Stimulated activated memory B cell treated with anti-CD40 and anti-IgM and Interleukin-4, amounts not matched to agents 10 μg/mL and 1 μg/mL and 100 μg/mL, for 72 hours (primary cell): ENCODE data around the gene CACNB4.
"Not testable (repeated sequence)": the region's sequence is repeated elsewhere in the genome, so short reads cannot be mapped to it uniquely, and the experiment has no call there.

Experiments
- ATAC-seq: fragments of 150-1000 bp; cut with Tn5 transposase; 2 replicates; pipeline ENCODE4 v1.10.0; 2021
- H3K27ac Mint-ChIP-seq: one replicate; pipeline ENCODE4 v1.8.0; 2022; ENCODE audit warnings: mild to moderate bottlenecking, mixed read lengths
- H3K27me3 Mint-ChIP-seq: one replicate; pipeline ENCODE4 v1.8.0; 2022; ENCODE audit warnings: mixed read lengths
- H3K36me3 Mint-ChIP-seq: one replicate; pipeline ENCODE4 v1.8.0; 2022; ENCODE audit warnings: mixed read lengths
- H3K4me1 Mint-ChIP-seq: one replicate; pipeline ENCODE4 v1.8.0; 2022; ENCODE audit warnings: mixed read lengths
- H3K4me3 Mint-ChIP-seq: one replicate; pipeline ENCODE4 v1.8.0; 2022; ENCODE audit warnings: mild to moderate bottlenecking, moderate library complexity, mixed read lengths
- H3K9me3 Mint-ChIP-seq: one replicate; pipeline ENCODE4 v1.8.0; 2022; ENCODE audit warnings: mixed read lengths

CACNB4 gene

GRCh38 chr2:152097290-152097800 lies 1.5 kb downstream of the CACNB4 start:
- H3K27me3 Mint-ChIP-seq = peaks cover 40% of the 10 kb centered on the region
- H3K4me1 Mint-ChIP-seq = peaks cover 33% of the 10 kb centered on the region
- no peak overlapping the region for H3K27ac Mint-ChIP-seq
- H3K4me3 Mint-ChIP-seq = peak overlapping the region; percentile 88
- H3K36me3 Mint-ChIP-seq = no peaks in the 10 kb centered on the region
- H3K9me3 Mint-ChIP-seq = peaks cover 3% of the 10 kb centered on the region
- ATAC-seq = no peak

GRCh38 chr2:152095146-152095545 lies 3.7 kb downstream of the CACNB4 start:
- Mint-ChIP-seq H3K4me1 (peaks cover 33% of the 10 kb centered on the region), H3K9me3 (peaks cover 3% of the 10 kb centered on the region), H3K27ac (no peak overlapping the region), H3K4me3 (no peak overlapping the region), H3K27me3 (peaks cover 32% of the 10 kb centered on the region), H3K36me3 (no peaks in the 10 kb centered on the region)
- ATAC-seq = no peak

DNA sequence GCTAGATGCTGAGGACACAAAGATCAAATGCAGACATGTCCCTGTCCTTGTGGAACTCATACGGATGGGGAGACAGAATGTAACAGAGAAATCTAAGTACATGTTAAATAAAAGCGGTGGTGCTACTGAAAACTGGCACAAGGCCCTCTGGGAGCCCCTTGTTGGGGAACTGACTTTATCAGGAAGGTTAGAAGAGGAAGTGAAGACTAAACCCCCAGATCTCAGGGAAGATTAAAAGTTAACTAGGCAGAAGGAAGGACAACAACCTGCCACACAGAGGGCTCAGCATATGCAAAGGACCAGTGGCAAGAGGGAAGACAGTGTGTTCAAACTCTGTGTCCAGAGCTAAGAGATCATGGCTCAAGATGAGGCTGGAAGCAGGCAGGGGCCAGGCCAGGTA lies 4.8 kb downstream of the CACNB4 start:
- ATAC-seq = no peak
- H3K36me3 Mint-ChIP-seq = no peaks in the 10 kb centered on the region
- H3K4me3 Mint-ChIP-seq = no peak overlapping the region
- H3K27me3 Mint-ChIP-seq = peaks cover 20% of the 10 kb centered on the region
- H3K4me1 Mint-ChIP-seq = peaks cover 26% of the 10 kb centered on the region
- no peak overlapping the region for H3K27ac Mint-ChIP-seq
- H3K9me3 Mint-ChIP-seq = peaks cover 3% of the 10 kb centered on the region

DNA sequence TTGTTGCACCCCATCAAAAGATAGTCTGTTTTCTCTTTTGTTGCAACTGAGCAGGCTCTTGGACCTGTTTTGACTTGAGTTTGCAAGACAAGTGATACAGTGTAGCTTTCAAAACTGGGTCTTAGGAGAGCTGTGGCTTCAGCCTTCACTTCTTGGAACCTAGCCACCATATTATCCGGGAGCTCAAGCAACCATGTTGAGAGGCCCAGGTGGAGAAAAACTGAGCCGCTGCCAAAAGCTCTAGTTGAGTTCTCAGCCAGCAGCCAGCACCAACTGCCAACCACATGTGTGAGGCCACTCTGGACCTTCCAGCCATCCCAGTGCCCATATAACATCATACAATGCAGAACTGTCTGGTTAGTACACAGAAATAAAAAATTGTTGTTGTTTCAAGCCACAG lies 5.4 kb downstream of the CACNB4 start:
- no peak for ATAC-seq
- H3K27ac Mint-ChIP-seq = no peak overlapping the region
- peaks cover 3% of the 10 kb centered on the region for H3K9me3 Mint-ChIP-seq
- H3K36me3 Mint-ChIP-seq = no peaks in the 10 kb centered on the region
- peaks cover 20% of the 10 kb centered on the region for H3K4me1 Mint-ChIP-seq
- peaks cover 15% of the 10 kb centered on the region for H3K27me3 Mint-ChIP-seq
- no peak overlapping the region for H3K4me3 Mint-ChIP-seq

- H3K27ac Mint-ChIP-seq = no peak overlapping the region
- no peak overlapping the region for H3K4me3 Mint-ChIP-seq
- no peaks in the 10 kb centered on the region for H3K36me3 Mint-ChIP-seq
- peaks cover 3% of the 10 kb centered on the region for H3K9me3 Mint-ChIP-seq
- peaks cover 10% of the 10 kb centered on the region for H3K27me3 Mint-ChIP-seq
- ATAC-seq = no peak
- peaks cover 6% of the 10 kb centered on the region for H3K4me1 Mint-ChIP-seq
Measured at GRCh38 chr2:152092095-152092494, 6.7 kb downstream of the CACNB4 start.

GRCh38 chr2:152090726-152091125 lies 8.1 kb downstream of the CACNB4 start:
- not testable (repeated sequence) for H3K27me3 Mint-ChIP-seq, H3K4me1 Mint-ChIP-seq, H3K27ac Mint-ChIP-seq, H3K9me3 Mint-ChIP-seq, H3K4me3 Mint-ChIP-seq, H3K36me3 Mint-ChIP-seq, ATAC-seq

DNA sequence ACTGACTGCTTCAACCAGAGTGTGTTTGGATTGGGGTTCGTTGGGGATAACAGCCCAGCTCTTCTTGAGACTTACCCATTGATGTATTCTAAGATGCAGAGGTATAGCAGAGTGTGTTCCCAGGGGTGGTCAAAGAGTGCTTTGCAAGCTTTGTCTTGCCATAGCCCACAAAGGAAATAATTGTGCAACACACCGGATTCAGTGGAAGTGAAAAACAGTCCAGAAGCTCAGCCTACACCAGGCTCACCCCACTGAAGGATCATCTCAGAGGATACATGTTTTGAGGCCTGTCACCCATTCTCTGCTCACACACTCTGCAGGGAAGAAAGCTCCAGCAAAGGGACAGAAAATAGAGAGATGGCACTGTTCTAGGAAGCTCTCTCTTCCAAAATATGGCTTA lies 9.6 kb downstream of the CACNB4 start:
- no peak overlapping the region for H3K27ac Mint-ChIP-seq
- no peaks in the 10 kb centered on the region for H3K36me3 Mint-ChIP-seq
- no peak for ATAC-seq
- H3K27me3 Mint-ChIP-seq = peaks cover 9% of the 10 kb centered on the region
- H3K4me3 Mint-ChIP-seq = no peak overlapping the region
- peaks cover 3% of the 10 kb centered on the region for H3K9me3 Mint-ChIP-seq
- peaks cover 6% of the 10 kb centered on the region for H3K4me1 Mint-ChIP-seq

DNA sequence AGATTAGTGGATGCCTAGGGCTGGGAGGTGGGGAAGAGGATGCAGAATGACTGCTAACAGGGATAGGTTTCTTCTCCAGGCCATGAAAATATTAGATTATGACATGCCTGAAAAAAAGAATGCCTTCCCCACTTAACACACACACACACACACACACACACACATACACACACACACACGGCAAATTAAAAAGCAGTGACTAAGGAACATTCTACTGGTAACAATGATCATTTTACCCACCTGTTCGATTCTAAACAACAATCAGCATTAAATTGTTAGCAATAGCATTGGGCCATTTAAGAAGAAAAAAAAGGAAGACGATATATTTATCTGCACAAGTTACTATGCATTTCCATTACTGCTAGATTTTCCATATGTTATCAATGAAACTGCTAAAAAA lies 10.8 kb downstream of the CACNB4 start:
- H3K36me3 Mint-ChIP-seq = no peaks in the 10 kb centered on the region
- H3K27ac Mint-ChIP-seq = no peak overlapping the region
- no peaks in the 10 kb centered on the region for H3K4me1 Mint-ChIP-seq
- H3K27me3 Mint-ChIP-seq = peaks cover 9% of the 10 kb centered on the region
- no peak overlapping the region for H3K4me3 Mint-ChIP-seq
- no peak for ATAC-seq
- H3K9me3 Mint-ChIP-seq = no peaks in the 10 kb centered on the region

DNA sequence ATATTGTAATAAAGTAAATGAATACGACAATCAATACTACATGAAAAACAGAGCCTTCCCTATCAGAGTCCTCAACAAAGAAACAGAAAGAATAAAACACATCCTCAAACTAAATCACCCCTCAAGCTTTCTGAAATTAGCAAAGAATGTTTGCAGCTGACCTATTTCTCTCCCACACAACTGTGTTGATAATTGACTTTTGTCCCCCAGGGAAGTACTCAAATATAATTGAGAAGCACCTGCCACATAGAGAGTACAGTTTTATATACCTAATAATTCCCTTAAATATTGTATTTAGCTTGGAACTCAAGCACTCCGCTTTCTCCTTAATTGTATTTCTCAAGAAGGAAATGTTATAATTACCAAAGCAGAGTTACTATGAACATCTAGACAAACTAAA lies 12.6 kb downstream of the CACNB4 start:
- no peak for ATAC-seq
- Mint-ChIP-seq H3K27me3 (peaks cover 9% of the 10 kb centered on the region), H3K4me3 (no peak overlapping the region)

DNA sequence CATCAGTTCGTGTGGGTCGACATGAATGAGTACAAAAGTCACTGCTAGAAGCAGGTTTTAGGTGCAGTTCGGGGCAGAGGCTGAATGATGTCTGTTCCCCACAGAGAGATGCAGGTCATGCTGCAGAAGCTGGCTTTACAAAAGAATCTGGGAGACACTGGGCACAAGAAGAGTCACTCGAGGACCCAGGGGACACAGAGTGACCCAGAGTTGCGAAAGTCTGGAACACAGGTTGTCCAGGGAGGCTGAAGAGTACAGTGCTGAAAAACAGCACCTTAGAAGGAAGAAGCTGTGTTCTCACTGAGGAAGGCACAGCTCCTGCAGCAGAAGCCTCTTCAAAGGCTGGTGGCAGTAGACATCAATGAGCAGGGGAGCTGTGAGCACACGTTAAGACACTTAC lies 14.8 kb downstream of the CACNB4 start:
- no peak for ATAC-seq
- no peaks in the 10 kb centered on the region for H3K4me1 Mint-ChIP-seq
- H3K27me3 Mint-ChIP-seq = peaks cover 9% of the 10 kb centered on the region
- H3K9me3 Mint-ChIP-seq = no peaks in the 10 kb centered on the region
- no peaks in the 10 kb centered on the region for H3K36me3 Mint-ChIP-seq
- H3K27ac Mint-ChIP-seq = no peak overlapping the region
- H3K4me3 Mint-ChIP-seq = no peak overlapping the region

More for the DNA sequence above, 12.6 kb downstream of the CACNB4 start:
- no peaks in the 10 kb centered on the region for H3K9me3 Mint-ChIP-seq
- no peak overlapping the region for H3K27ac Mint-ChIP-seq
- no peaks in the 10 kb centered on the region for H3K36me3 Mint-ChIP-seq
- no peaks in the 10 kb centered on the region for H3K4me1 Mint-ChIP-seq

- no peak for ATAC-seq
Measured at GRCh38 chr2:152083202-152083875, 15.5 kb downstream of the CACNB4 start.

GRCh38 chr2:152078662-152079061 lies 20.2 kb downstream of the CACNB4 start:
- Mint-ChIP-seq H3K4me1 (no peaks in the 10 kb centered on the region), H3K36me3 (no peaks in the 10 kb centered on the region), H3K9me3 (peaks cover 8% of the 10 kb centered on the region), H3K4me3 (no peak overlapping the region), H3K27me3 (no peaks in the 10 kb centered on the region), H3K27ac (no peak overlapping the region)
- ATAC-seq = no peak

More at GRCh38 chr2:152083202-152083875, 15.5 kb downstream of the CACNB4 start:
- H3K4me3 Mint-ChIP-seq = no peak overlapping the region
- no peaks in the 10 kb centered on the region for H3K9me3 Mint-ChIP-seq
- no peaks in the 10 kb centered on the region for H3K4me1 Mint-ChIP-seq
- no peaks in the 10 kb centered on the region for H3K36me3 Mint-ChIP-seq
- peaks cover 7% of the 10 kb centered on the region for H3K27me3 Mint-ChIP-seq
- no peak overlapping the region for H3K27ac Mint-ChIP-seq

DNA sequence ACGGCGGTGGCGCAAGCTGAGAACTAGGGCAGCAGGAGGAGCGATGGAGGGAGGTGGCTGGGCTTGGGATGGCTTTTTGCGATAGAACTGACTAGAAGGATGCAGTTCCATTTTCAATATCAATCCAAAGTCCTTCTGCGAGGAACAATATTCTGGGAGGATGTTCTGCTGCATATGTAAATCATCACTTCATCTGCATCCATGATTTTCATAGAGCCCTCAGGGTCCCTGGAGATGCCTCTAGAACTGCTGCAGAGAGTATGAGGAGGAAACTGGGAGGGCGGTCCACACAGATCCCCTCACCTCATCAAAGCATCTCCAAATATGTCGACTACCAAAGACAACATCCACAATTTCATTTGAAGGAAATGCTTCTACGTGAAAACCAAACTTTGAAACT lies 20.8 kb downstream of the CACNB4 start:
- no peaks in the 10 kb centered on the region for H3K27me3 Mint-ChIP-seq
- no peak for ATAC-seq
- H3K4me1 Mint-ChIP-seq = no peaks in the 10 kb centered on the region
- no peak overlapping the region for H3K4me3 Mint-ChIP-seq
- no peaks in the 10 kb centered on the region for H3K36me3 Mint-ChIP-seq
- peaks cover 8% of the 10 kb centered on the region for H3K9me3 Mint-ChIP-seq
- no peak overlapping the region for H3K27ac Mint-ChIP-seq

- ATAC-seq = no peak
- Mint-ChIP-seq H3K36me3 (no peaks in the 10 kb centered on the region), H3K27ac (no peak overlapping the region), H3K9me3 (peaks cover 8% of the 10 kb centered on the region), H3K4me1 (peaks cover 6% of the 10 kb centered on the region), H3K4me3 (no peak overlapping the region), H3K27me3 (no peaks in the 10 kb centered on the region)
Measured at GRCh38 chr2:152075461-152076050, 23.3 kb downstream of the CACNB4 start.

DNA sequence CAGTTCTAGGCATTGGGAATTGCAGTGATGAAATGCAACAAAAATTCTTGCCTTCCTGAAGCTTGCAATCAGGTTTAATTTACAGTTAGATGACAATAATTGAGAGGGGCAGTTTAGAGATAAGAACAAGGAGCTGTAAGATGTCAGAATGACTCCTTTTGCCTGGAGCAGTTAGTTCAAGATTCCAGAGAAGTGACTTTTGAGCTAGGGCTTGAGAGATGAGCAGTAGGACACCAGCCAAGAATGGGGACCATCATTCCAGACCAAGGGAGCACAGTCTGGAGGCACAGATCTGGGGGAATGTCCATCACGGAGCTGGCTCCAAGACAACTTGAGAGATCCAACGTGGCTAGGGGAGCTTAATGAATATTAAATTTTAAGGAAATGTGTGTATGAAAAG lies 26.8 kb downstream of the CACNB4 start:
- H3K27me3 Mint-ChIP-seq = no peaks in the 10 kb centered on the region
- peaks cover 6% of the 10 kb centered on the region for H3K4me1 Mint-ChIP-seq
- H3K9me3 Mint-ChIP-seq = peaks cover 8% of the 10 kb centered on the region
- H3K4me3 Mint-ChIP-seq = no peak overlapping the region
- no peaks in the 10 kb centered on the region for H3K36me3 Mint-ChIP-seq
- ATAC-seq = no peak
- H3K27ac Mint-ChIP-seq = no peak overlapping the region

DNA sequence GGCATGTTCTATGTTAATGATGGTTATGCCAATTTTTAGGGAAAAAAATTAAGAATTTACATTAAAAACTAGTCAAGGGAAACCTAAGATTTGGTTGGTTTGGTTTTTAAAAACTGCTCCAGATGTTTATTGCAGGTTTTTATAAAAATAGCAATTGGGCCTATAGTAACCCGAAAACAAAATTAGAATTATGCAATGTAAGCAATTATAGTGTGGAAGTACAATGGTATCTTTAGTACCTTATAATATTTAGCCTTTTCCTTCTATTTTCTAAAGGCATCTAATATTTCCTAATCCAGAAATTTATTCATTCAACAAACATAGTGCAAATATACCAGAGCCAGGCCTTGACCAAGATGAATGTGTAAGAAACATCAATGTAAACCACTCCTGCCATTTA lies 27.3 kb downstream of the CACNB4 start:
- Mint-ChIP-seq H3K4me1 (peaks cover 6% of the 10 kb centered on the region), H3K36me3 (no peaks in the 10 kb centered on the region), H3K27ac (no peak overlapping the region), H3K4me3 (no peak overlapping the region), H3K9me3 (peaks cover 8% of the 10 kb centered on the region), H3K27me3 (no peaks in the 10 kb centered on the region)
- ATAC-seq = no peak
